H9 (cell line): ENCODE measurements around the gene ABCA13. TPM values are rescaled to one million over a fixed set of nuclear protein-coding genes. Genes with fewer than 3 reads are reported as not detected.

Experiments used
- DNase-seq: peaks from one replicate; pipeline ENCODE4 v3.0.0-alpha.2; 2017
- H2AFZ ChIP-seq: one replicate; pipeline ENCODE4 v1.6.1; 2013; ENCODE audit warnings: mild to moderate bottlenecking, low read length, control low read depth, moderate library complexity
- H2AK5ac ChIP-seq: 2 replicates; pipeline ENCODE4 v1.6.1; 2013; ENCODE audit warnings: low read length, control low read depth, mixed read lengths; ENCODE audit not compliant: insufficient read length
- H2BK120ac ChIP-seq: one replicate; pipeline ENCODE4 v1.6.1; 2013; ENCODE audit warnings: low read depth, mild to moderate bottlenecking, low read length, control low read depth, inconsistent platforms; ENCODE audit not compliant: poor library complexity, severe bottlenecking
- H2BK12ac ChIP-seq: 2 replicates; pipeline ENCODE4 v1.6.1; 2013; ENCODE audit warnings: low read length, control low read depth, mixed read lengths, low read depth; ENCODE audit not compliant: insufficient read length
- H2BK15ac ChIP-seq: 2 replicates; pipeline ENCODE4 v1.6.1; 2013; ENCODE audit warnings: low read depth, low read length, control low read depth
- H2BK20ac ChIP-seq: one replicate; pipeline ENCODE4 v1.6.1; 2013; ENCODE audit warnings: low read depth, mild to moderate bottlenecking, low read length, control low read depth, inconsistent platforms; ENCODE audit not compliant: poor library complexity, severe bottlenecking
- H2BK5ac ChIP-seq: 2 replicates; pipeline ENCODE4 v1.6.1; 2013; ENCODE audit warnings: low read length, control low read depth, mixed read lengths; ENCODE audit not compliant: insufficient read length
- H3K14ac ChIP-seq: 2 replicates; pipeline ENCODE4 v1.6.1; 2013; ENCODE audit warnings: low read length, control low read depth; ENCODE audit not compliant: insufficient read depth
- H3K18ac ChIP-seq: 2 replicates; pipeline ENCODE4 v1.6.1; 2013; ENCODE audit warnings: low read depth, mild to moderate bottlenecking, mixed read lengths, low read length, control low read depth; ENCODE audit not compliant: insufficient read length
- H3K23ac ChIP-seq: 2 replicates; pipeline ENCODE4 v1.6.1; 2013; ENCODE audit warnings: low read length, control low read depth, mixed read lengths, low read depth; ENCODE audit not compliant: insufficient read length
- H3K23me2 ChIP-seq: 2 replicates; pipeline ENCODE4 v1.6.1; 2013; ENCODE audit warnings: low read depth, mild to moderate bottlenecking, mixed read lengths, low read length, control low read depth; ENCODE audit not compliant: insufficient read length, poor library complexity, severe bottlenecking
- H3K27ac ChIP-seq: 2 replicates; pipeline ENCODE4 v1.5.1; 2013; ENCODE audit warnings: low read length, control low read depth, mixed read lengths, low read depth; ENCODE audit not compliant: insufficient read length
- H3K27me3 ChIP-seq: 2 replicates; pipeline ENCODE4 v1.6.1; 2013; ENCODE audit warnings: low read length, control low read depth, inconsistent platforms; ENCODE audit not compliant: insufficient read depth
- H3K4ac ChIP-seq: 2 replicates; pipeline ENCODE4 v1.6.1; 2013; ENCODE audit warnings: low read depth, mild to moderate bottlenecking, control low read depth, inconsistent platforms, low read length, moderate library complexity
- H3K4me1 ChIP-seq: 2 replicates; pipeline ENCODE4 v1.6.1; 2013; ENCODE audit warnings: low read length, control low read depth, inconsistent platforms; ENCODE audit not compliant: insufficient read depth
- H3K4me2 ChIP-seq: 2 replicates; pipeline ENCODE4 v1.6.1; 2013; ENCODE audit warnings: low read length, control low read depth, mixed read lengths; ENCODE audit not compliant: insufficient read length, insufficient read depth
- H3K56ac ChIP-seq: 2 replicates; pipeline ENCODE4 v1.6.1; 2013; ENCODE audit warnings: low read depth, mild to moderate bottlenecking, mixed read lengths, low read length, control low read depth; ENCODE audit not compliant: insufficient read length
- H3K79me1 ChIP-seq: 2 replicates; pipeline ENCODE4 v1.6.1; 2013; ENCODE audit warnings: low read depth, mild to moderate bottlenecking, moderate library complexity, low read length, control low read depth, inconsistent platforms; ENCODE audit not compliant: insufficient read depth, poor library complexity, severe bottlenecking
- H3K79me2 ChIP-seq: 2 replicates; pipeline ENCODE4 v1.6.1; 2013; ENCODE audit warnings: low read length, control low read depth, inconsistent platforms; ENCODE audit not compliant: insufficient read depth
- H3K9ac ChIP-seq: 2 replicates; pipeline ENCODE4 v1.6.1; 2013; ENCODE audit warnings: low read length, control low read depth, mixed read lengths; ENCODE audit not compliant: insufficient read length; ENCODE audit errors: extremely low read depth
- H3K9me3 ChIP-seq: one replicate; pipeline ENCODE4 v1.6.1; 2013; ENCODE audit warnings: low read depth, low read length, inconsistent platforms; ENCODE audit not compliant: control insufficient read depth
- H3T11ph ChIP-seq: one replicate; pipeline ENCODE4 v1.6.1; 2013; ENCODE audit warnings: mild to moderate bottlenecking, low read length, control low read depth, inconsistent platforms
- H4K20me1 ChIP-seq: one replicate; pipeline ENCODE4 v1.6.1; 2013; ENCODE audit not compliant: control insufficient read depth, insufficient read length, insufficient read depth
- H4K5ac ChIP-seq: 2 replicates; pipeline ENCODE4 v1.6.1; 2013; ENCODE audit warnings: low read depth, mild to moderate bottlenecking, mixed read lengths, low read length, control low read depth; ENCODE audit not compliant: insufficient read length
- H4K8ac ChIP-seq: replicated peaks from 2 replicates; pipeline ENCODE4 v1.6.1; 2013; ENCODE audit warnings: low read length, control low read depth, mixed read lengths, low read depth; ENCODE audit not compliant: insufficient read length
- H4K91ac ChIP-seq: 2 replicates; pipeline ENCODE4 v1.6.1; 2013; ENCODE audit warnings: low read depth, mild to moderate bottlenecking, moderate library complexity, mixed read lengths, low read length, control low read depth; ENCODE audit not compliant: insufficient read length
- H3K27ac Mint-ChIP-seq, 3 experiments: 2 replicates in 2 of 3; 3 replicates in 1 of 3; pipeline ENCODE4 v1.8.0; 2020 to 2021; ENCODE audit warnings: mixed read lengths in 3 of 3, mild to moderate bottlenecking in 1 of 3, moderate library complexity in 1 of 3
- H3K27me3 Mint-ChIP-seq: 2 replicates; pipeline ENCODE4 v1.8.0; 2021; ENCODE audit warnings: low read depth, mild to moderate bottlenecking, moderate library complexity, mixed read lengths
- H3K36me3 Mint-ChIP-seq, 3 experiments: 2 replicates in 2 of 3; 3 replicates in 1 of 3; pipeline ENCODE4 v1.8.0; 2020 to 2021; ENCODE audit warnings: low read depth in 3 of 3, mixed read lengths in 3 of 3; ENCODE audit not compliant: insufficient read depth in 1 of 3
- H3K4me1 Mint-ChIP-seq, 2 experiments: 2 replicates each; pipeline ENCODE4 v1.8.0; 2020; ENCODE audit warnings: mixed read lengths in 2 of 2
- H3K4me3 Mint-ChIP-seq, 2 experiments: 2 replicates in 1 of 2; 3 replicates in 1 of 2; pipeline ENCODE4 v1.8.0; 2020 to 2021; ENCODE audit warnings: mild to moderate bottlenecking in 2 of 2, mixed read lengths in 2 of 2, moderate library complexity in 1 of 2
- H3K9me3 Mint-ChIP-seq, 2 experiments: 2 replicates in 1 of 2; 3 replicates in 1 of 2; pipeline ENCODE4 v1.8.0; 2020; ENCODE audit warnings: mild to moderate bottlenecking in 2 of 2, mixed read lengths in 2 of 2, moderate library complexity in 1 of 2
- CTCF ChIP-seq: fragments of 200-600 bp; sonication (generic); conservative IDR thresholded peaks from 3 replicates; pipeline ENCODE4 v1.8.0; 2021; ENCODE audit warnings: antibody characterized with exemption, mild to moderate bottlenecking
- WGBS: extraction: QIAGEN DNeasy Blood & Tissue Kit; methylation state at CpG from one replicate; pipeline ENCODE4 v1.1.7; 2013; ENCODE audit warnings: missing lambda C conversion rate, low lambda C conversion rate, mixed read lengths; ENCODE audit not compliant: insufficient read length; ENCODE audit errors: extremely low coverage; 5-methylcytosine and 5-hydroxymethylcytosine counted together
- total RNA-seq: library from RNA; stranded (reverse); gene quantifications from 2 replicates; pipeline ENCODE4 v1.2.1, GENCODE V29; 2021

ABCA13 gene
- total RNA-seq, 1 experiment from 2014 or later, result 0.11 TPM

- no peak overlapping the region for H2BK5ac ChIP-seq
- no peak overlapping the region for H3K4me2 ChIP-seq
- no peaks in the 10 kb centered on the region for H3K79me2 ChIP-seq
- no peak overlapping the region for H4K8ac ChIP-seq
- H4K5ac ChIP-seq, result no peak overlapping the region
- no peak overlapping the region for H3K4me3 Mint-ChIP-seq
- no peak overlapping the region for H4K91ac ChIP-seq
- WGBS, result no CpG with 5 or more reads among the region's 4 CpGs
- DNase-seq, result no peak
- no peaks in the 10 kb centered on the region for H3K4me1 Mint-ChIP-seq
- H2AK5ac ChIP-seq, result no peak overlapping the region
- H3K27ac Mint-ChIP-seq, result no peak overlapping the region
- no peak overlapping the region for H3K18ac ChIP-seq
- H3K36me3 Mint-ChIP-seq, result no peaks in the 10 kb centered on the region; a peak in 1 of 7 replicates
- H3K23me2 ChIP-seq, result no peaks in the 10 kb centered on the region
- no peak overlapping the region for H3K27ac ChIP-seq
- no peak overlapping the region for H2BK120ac ChIP-seq
- H2BK20ac ChIP-seq, result no peak overlapping the region
- no peak overlapping the region for H3K56ac ChIP-seq
- no peaks in the 10 kb centered on the region for H3K4me1 ChIP-seq
- H3K23ac ChIP-seq, result no peak overlapping the region
- H2BK15ac ChIP-seq, result no peak overlapping the region
- no peaks in the 10 kb centered on the region for H3K9me3 ChIP-seq
- no peaks in the 10 kb centered on the region for H3K27me3 Mint-ChIP-seq
- no peak overlapping the region for H3K4ac ChIP-seq
- H3K14ac ChIP-seq, result no peak overlapping the region
- H3T11ph ChIP-seq, result no peak overlapping the region
- no peak overlapping the region for H3K9ac ChIP-seq
- H3K27me3 ChIP-seq, result no peaks in the 10 kb centered on the region
- no peaks in the 10 kb centered on the region; a peak in 1 of 5 replicates for H3K9me3 Mint-ChIP-seq
- H3K79me1 ChIP-seq, result no peaks in the 10 kb centered on the region
- no peak overlapping the region for H2BK12ac ChIP-seq
- no peak for TF ChIP-seq CTCF
- H4K20me1 ChIP-seq, result no peaks in the 10 kb centered on the region
- H2AFZ ChIP-seq, result no peak overlapping the region
Observed at GRCh38 chr7:48388911-48389310, 217.7 kb downstream of the ABCA13 start.
